Astrocyte (in vitro differentiated cells and primary cell): ENCODE measurements around the gene MECR.

Experiments used
- EZH2 ChIP-seq: IDR thresholded peaks from 2 replicates; pipeline ENCODE4 v1.6.1; 2012; ENCODE audit warnings: mild to moderate bottlenecking, low read length, inconsistent platforms; ENCODE audit not compliant: insufficient read depth
- TF ChIP-seq, protein P1 (sequence below): IDR thresholded peaks from 2 replicates; pipeline ENCODE4 v1.5.1; 2011; ENCODE audit warnings: low read depth, mild to moderate bottlenecking, inconsistent platforms, low read length, moderate library complexity; ENCODE audit not compliant: insufficient read depth

DNA sequence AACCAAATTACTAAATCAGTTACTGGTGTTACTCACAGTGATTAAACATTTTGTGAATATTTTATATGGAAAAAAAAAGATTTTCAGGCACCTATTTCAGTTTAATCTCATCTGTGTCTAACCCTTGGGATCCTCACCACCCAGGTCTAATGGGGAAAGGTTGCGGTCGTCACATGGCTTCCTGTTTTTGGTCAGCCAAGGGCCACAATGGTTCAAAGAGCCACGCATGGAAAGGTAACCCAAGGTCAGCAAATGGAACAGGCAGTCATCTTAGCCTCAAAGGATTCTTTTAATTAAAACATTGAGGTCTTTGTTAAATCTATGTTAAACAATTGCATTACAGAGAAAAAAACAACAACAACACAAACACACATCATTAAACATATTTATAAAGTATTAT lies 71.0 kb downstream of the MECR start:
- TF ChIP-seq, protein P1, sequence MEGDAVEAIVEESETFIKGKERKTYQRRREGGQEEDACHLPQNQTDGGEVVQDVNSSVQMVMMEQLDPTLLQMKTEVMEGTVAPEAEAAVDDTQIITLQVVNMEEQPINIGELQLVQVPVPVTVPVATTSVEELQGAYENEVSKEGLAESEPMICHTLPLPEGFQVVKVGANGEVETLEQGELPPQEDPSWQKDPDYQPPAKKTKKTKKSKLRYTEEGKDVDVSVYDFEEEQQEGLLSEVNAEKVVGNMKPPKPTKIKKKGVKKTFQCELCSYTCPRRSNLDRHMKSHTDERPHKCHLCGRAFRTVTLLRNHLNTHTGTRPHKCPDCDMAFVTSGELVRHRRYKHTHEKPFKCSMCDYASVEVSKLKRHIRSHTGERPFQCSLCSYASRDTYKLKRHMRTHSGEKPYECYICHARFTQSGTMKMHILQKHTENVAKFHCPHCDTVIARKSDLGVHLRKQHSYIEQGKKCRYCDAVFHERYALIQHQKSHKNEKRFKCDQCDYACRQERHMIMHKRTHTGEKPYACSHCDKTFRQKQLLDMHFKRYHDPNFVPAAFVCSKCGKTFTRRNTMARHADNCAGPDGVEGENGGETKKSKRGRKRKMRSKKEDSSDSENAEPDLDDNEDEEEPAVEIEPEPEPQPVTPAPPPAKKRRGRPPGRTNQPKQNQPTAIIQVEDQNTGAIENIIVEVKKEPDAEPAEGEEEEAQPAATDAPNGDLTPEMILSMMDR: no peak
- TF ChIP-seq EZH2: no peak
